HCT116 (cell line): ENCODE results near the gene SHMT1. TPM values are rescaled to one million over a fixed set of nuclear protein-coding genes. Genes with fewer than 3 reads are reported as not detected.

Experiments
- ATAC-seq: fragments of 200-7000 bp; cut with Tn5 transposase; 2 replicates; pipeline ENCODE4 v1.9.1; 2020; ENCODE audit warnings: mild to moderate bottlenecking, moderate library complexity
- BruUV-seq: library from RNA; stranded (reverse); fragments of 400-500 nt; replicated peaks from 2 replicates; lab custom pipeline; 2021; lab: Mats Ljungman, UMichigan
- CTCF ChIA-PET: fragments of 300-600 bp; sonication (Branson Sonifier 250); formaldehyde crosslinking; loops from one replicate; lab custom pipeline; 2021; ENCODE audit warnings: antibody characterized with exemption; lab: Charles Lee
- POLR2A ChIA-PET: fragments of 300-600, 350-600 bp; sonication (Branson Sonifier 250); formaldehyde crosslinking; loops from one replicate; lab custom pipeline; 2021; ENCODE audit warnings: antibody characterized with exemption; lab: Charles Lee
- RAD21 ChIA-PET, 2 experiments: fragments of 300-600 bp; sonication (Branson Sonifier 250); formaldehyde crosslinking; loops; one replicate each; lab custom pipeline; 2023; ENCODE audit warnings: low total read pairs in 2 of 2; ENCODE audit not compliant: uncharacterized antibody in 2 of 2, unreplicated experiment in 2 of 2, low non-redundant PET in 1 of 2; lab: Charles Lee
- DNase-seq: peaks from one replicate; pipeline ENCODE4 v3.0.0-alpha.2; 2010; ENCODE audit warnings: low read depth, low spot score
- H2AFZ ChIP-seq: fragments of 200-600 bp; shearing (Covaris generic), sonication (generic); 2 replicates; pipeline ENCODE4 v1.6.1; 2017; ENCODE audit warnings: low read depth, mixed run types, mixed read lengths, antibody characterized with exemption, low read length; ENCODE audit not compliant: poor library complexity, severe bottlenecking
- H3K27ac ChIP-seq: 2 replicates; pipeline ENCODE4 v1.5.1; 2012; ENCODE audit warnings: low read depth, low read length
- H3K27me3 ChIP-seq: fragments of 200-600 bp; sonication (generic); 2 replicates; pipeline ENCODE4 v1.6.1; 2016; ENCODE audit warnings: mixed run types, low read length, mixed read lengths; ENCODE audit not compliant: insufficient read depth
- H3K36me3 ChIP-seq, 2 experiments: fragments of 200-500 bp in 1 of 2; fragments of 200-600 bp in 1 of 2; sonication (Bioruptor generic) in 1 of 2; sonication (generic) in 1 of 2; 2 replicates each; pipeline versions ENCODE4 v1.5.1 to v1.6.1; 2014 to 2016; ENCODE audit warnings: low read length in 2 of 2, inconsistent platforms in 1 of 2, mixed read lengths in 1 of 2, mixed run types in 1 of 2; ENCODE audit not compliant: insufficient read depth in 2 of 2, control insufficient read depth in 1 of 2
- H3K4me1 ChIP-seq, 2 experiments: fragments of 200-600 bp in 1 of 2; sonication (generic) in 1 of 2; 2 replicates each; pipeline versions ENCODE4 v1.5.1 to v1.6.1; 2012 to 2017; ENCODE audit warnings: low read length in 2 of 2, inconsistent platforms in 1 of 2, mild to moderate bottlenecking in 1 of 2, mixed read lengths in 1 of 2, mixed run types in 1 of 2, moderate library complexity in 1 of 2; ENCODE audit not compliant: insufficient read depth in 2 of 2, control insufficient read depth in 1 of 2
- H3K4me2 ChIP-seq: fragments of 200-600 bp; sonication (generic); 2 replicates; pipeline ENCODE4 v1.6.1; 2017; ENCODE audit warnings: mixed run types, low read length, mixed read lengths
- H3K4me3 ChIP-seq, 2 experiments: fragments of 200-600 bp in 1 of 2; sonication (generic) in 1 of 2; replicated peaks in 1 of 2; 2 replicates each; pipeline ENCODE4 v1.5.1; 2011 to 2016; ENCODE audit warnings: low read length in 2 of 2, control low read depth in 1 of 2, low read depth in 1 of 2, mild to moderate bottlenecking in 1 of 2, mixed read lengths in 1 of 2, mixed run types in 1 of 2
- H3K79me2 ChIP-seq: fragments of 200-600 bp; sonication (generic); 2 replicates; pipeline ENCODE4 v1.6.1; 2017; ENCODE audit warnings: mild to moderate bottlenecking, mixed run types, low read length, moderate library complexity, mixed read lengths; ENCODE audit not compliant: insufficient read depth
- H3K9ac ChIP-seq: fragments of 200-600 bp; sonication (generic); 2 replicates; pipeline ENCODE4 v1.6.1; 2016; ENCODE audit warnings: low read length, mixed read lengths
- H3K9me2 ChIP-seq: fragments of 200-600 bp; sonication (generic), shearing (Covaris generic); 2 replicates; pipeline ENCODE4 v1.6.1; 2017; ENCODE audit warnings: mixed run types, mild to moderate bottlenecking, moderate library complexity; ENCODE audit not compliant: insufficient read depth
- H3K9me3 ChIP-seq, 2 experiments: fragments of 200-500 bp in 1 of 2; fragments of 200-600 bp in 1 of 2; sonication (Bioruptor generic) in 1 of 2; sonication (generic) in 1 of 2; 2 replicates each; pipeline ENCODE4 v1.6.1; 2014 to 2017; ENCODE audit warnings: low read length in 2 of 2, mixed read lengths in 2 of 2, inconsistent platforms in 1 of 2, low read depth in 1 of 2, mild to moderate bottlenecking in 1 of 2, mixed run types in 1 of 2, moderate library complexity in 1 of 2; ENCODE audit not compliant: control insufficient read depth in 1 of 2, insufficient read depth in 1 of 2
- H4K20me1 ChIP-seq: fragments of 200-600 bp; sonication (generic), shearing (Covaris generic); 2 replicates; pipeline ENCODE4 v1.6.1; 2017; ENCODE audit warnings: mixed run types, mild to moderate bottlenecking, moderate library complexity; ENCODE audit not compliant: insufficient read depth
- CBX3 ChIP-seq: IDR thresholded peaks from 2 replicates; pipeline ENCODE4 v1.6.1; 2012; ENCODE audit warnings: low read depth
- POLR2A ChIP-seq: IDR thresholded peaks from 2 replicates; pipeline ENCODE4 v1.7.0; 2011; ENCODE audit warnings: borderline replicate concordance; ENCODE audit not compliant: insufficient read depth, insufficient read length; ENCODE audit errors: extremely low read depth
- SIN3A ChIP-seq: IDR thresholded peaks from 2 replicates; pipeline ENCODE4 v1.6.1; 2012; ENCODE audit warnings: low read depth
- SP1 ChIP-seq: IDR thresholded peaks from 2 replicates; pipeline ENCODE4 v1.6.1; 2012; ENCODE audit warnings: low read depth
- SRF ChIP-seq: IDR thresholded peaks from 2 replicates; pipeline ENCODE4 v1.6.1; 2012; ENCODE audit warnings: low read depth
- ZFX ChIP-seq: fragments of 450-650 bp; IDR thresholded peaks from 2 replicates; pipeline ENCODE4 v1.6.1; 2017
- intact Hi-C: fragments of 100-400 bp; cut with micrococcal nuclease; formaldehyde crosslinking; loops from 2 replicates; pipeline ENCODE4 v1.10.0; 2022
- total RNA-seq: library from RNA; stranded (reverse); gene quantifications from one replicate; pipeline ENCODE4 v1.2.1, GENCODE V29; 2021; ENCODE audit not compliant: unreplicated experiment
- TF ChIP-seq, protein P1 (sequence below): IDR thresholded peaks from 2 replicates; pipeline ENCODE4 v1.6.1; 2012; ENCODE audit warnings: low read depth

SHMT1 gene
- total RNA-seq, 1 experiment from 2014 or later = 46.5 TPM

GRCh38 chr17:18361837-18362697, 1.3 kb downstream of the SHMT1 start:
- Histone ChIP-seq H3K9me3 (no peaks in the 10 kb centered on the region), H3K9me2 (no peaks in the 10 kb centered on the region), H3K79me2 (peaks cover 42% of the 10 kb centered on the region), H3K9ac (peak overlapping the region; percentile 84), H3K27me3 (no peaks in the 10 kb centered on the region), H3K36me3 (peaks cover 0 to 7% of the 10 kb centered on the region in 2 experiments; a peak in 1 of 4 replicates), H3K4me3 (peak overlapping the region; percentile 87 to 97), H3K27ac (peak overlapping the region; percentile 86), H2AFZ (no peak overlapping the region), H3K4me1 (peaks cover 8 to 10% of the 10 kb centered on the region in 2 experiments), H4K20me1 (no peaks in the 10 kb centered on the region), H3K4me2 (peak overlapping the region; percentile 81)
- ATAC-seq = no peak
- ChIA-PET CTCF (no interaction called here), POLR2A (interaction anchor here (1.4 kb wide), 1 partner anchor 9 kb away, joined by 4 read pairs; no protein-coding TSS in a partner anchor), RAD21 (no interaction called here)
- intact Hi-C loops = no loop called here
- DNase-seq = no peak
- TF ChIP-seq SIN3A = no peak
- TF ChIP-seq, protein P1, sequence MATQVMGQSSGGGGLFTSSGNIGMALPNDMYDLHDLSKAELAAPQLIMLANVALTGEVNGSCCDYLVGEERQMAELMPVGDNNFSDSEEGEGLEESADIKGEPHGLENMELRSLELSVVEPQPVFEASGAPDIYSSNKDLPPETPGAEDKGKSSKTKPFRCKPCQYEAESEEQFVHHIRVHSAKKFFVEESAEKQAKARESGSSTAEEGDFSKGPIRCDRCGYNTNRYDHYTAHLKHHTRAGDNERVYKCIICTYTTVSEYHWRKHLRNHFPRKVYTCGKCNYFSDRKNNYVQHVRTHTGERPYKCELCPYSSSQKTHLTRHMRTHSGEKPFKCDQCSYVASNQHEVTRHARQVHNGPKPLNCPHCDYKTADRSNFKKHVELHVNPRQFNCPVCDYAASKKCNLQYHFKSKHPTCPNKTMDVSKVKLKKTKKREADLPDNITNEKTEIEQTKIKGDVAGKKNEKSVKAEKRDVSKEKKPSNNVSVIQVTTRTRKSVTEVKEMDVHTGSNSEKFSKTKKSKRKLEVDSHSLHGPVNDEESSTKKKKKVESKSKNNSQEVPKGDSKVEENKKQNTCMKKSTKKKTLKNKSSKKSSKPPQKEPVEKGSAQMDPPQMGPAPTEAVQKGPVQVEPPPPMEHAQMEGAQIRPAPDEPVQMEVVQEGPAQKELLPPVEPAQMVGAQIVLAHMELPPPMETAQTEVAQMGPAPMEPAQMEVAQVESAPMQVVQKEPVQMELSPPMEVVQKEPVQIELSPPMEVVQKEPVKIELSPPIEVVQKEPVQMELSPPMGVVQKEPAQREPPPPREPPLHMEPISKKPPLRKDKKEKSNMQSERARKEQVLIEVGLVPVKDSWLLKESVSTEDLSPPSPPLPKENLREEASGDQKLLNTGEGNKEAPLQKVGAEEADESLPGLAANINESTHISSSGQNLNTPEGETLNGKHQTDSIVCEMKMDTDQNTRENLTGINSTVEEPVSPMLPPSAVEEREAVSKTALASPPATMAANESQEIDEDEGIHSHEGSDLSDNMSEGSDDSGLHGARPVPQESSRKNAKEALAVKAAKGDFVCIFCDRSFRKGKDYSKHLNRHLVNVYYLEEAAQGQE = no peak
- no peak for TF ChIP-seq SP1
- TF ChIP-seq POLR2A = no peak
- TF ChIP-seq ZFX = no peak
- TF ChIP-seq SRF = no peak
- no peak for TF ChIP-seq CBX3
- no TSS peak for BruUV-seq
